GM18508 (cell line): Measurements from ENCODE around the gene CEP131.
"Not testable (repeated sequence)": the region's sequence is repeated elsewhere in the genome, so short reads cannot be mapped to it uniquely, and the experiment has no call there.

Experiments
- ATAC-seq: cut with Tn5 transposase; IDR thresholded peaks from one replicate; pipeline ENCODE4 v1.9.1; 2021; ENCODE audit warnings: moderate number of reproducible peaks; ENCODE audit not compliant: insufficient read depth, unreplicated experiment

The CEP131 gene

DNA sequence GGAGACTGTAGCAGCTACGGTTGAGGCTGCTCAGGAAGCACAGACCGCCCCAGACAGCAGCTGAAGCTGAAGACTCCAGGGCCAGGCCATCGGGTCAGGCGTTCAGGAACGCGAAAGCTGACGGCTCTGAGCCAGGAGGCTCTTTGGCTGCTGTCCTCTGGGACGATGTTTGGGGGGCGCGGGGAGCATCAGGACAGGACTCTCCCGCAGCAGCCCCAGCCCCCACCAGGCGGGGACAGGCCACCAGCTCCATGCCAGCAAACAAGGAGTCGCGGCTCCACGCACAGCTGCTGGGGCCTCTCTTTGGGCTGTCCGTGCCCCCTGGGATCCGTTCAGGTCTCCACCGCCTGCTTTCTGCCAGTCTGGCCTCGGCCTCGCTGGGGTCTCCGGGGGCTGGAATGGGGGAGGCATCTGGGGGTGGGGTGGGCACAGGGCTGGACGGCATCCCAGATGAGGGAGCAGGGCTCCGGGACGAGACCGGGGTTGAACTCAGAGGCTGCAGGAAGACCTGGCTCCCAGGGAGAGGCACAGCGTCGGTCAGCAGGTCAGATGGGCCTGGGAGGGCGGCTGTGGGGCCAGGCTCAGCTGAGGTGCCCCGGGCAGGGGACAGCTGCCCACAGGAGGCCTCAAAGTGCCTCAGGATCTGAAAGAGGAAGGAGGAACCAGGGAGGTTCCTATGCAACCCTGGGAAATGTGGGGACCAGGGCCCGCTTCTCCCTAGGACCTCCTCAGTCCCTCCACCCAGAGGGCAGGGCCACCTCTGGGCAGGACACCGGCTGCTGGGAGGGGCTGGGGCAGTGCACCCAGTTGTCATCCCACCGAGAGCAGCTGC is 6.3 kb upstream of the CEP131 start:
- no peak for ATAC-seq

DNA sequence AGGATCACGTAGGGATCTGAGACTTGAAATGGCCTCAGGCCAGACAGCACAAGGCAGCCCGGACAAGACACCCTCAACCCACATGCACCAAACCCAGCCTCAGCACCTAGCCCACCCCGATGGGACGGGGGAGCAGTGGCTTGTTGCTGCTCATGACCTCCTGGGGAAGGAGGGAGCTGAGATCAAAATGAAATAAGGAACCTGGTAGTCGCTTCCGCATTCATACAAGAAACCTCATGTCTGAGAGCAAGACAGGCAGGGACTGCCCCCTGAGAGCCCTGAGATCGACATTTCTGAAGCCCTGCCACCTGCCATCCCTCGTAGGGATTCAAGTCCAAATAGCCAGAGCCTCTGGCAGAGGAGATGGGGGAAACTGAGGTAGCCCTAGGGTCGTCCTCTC is 5.7 kb upstream of the CEP131 start:
- ATAC-seq, result no peak

DNA sequence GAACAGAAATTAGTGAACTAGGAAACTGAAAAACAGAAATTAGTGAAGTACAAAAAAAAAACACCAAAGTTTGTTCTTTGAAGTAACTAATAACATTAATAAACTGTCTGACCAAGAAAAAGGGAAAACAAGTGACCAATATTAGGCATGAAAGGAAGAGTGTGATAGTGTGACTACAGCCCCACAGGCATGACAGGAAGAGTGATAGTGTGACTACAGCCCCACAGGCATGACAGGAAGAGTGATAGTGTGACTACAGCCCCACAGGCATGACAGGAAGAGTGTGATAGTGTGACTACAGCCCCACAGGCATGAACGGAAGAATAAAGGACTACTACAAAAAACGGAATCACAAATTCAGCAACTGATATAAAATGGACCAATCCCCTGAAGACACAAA is 4.9 kb upstream of the CEP131 start:
- ATAC-seq, result not testable (repeated sequence)

DNA sequence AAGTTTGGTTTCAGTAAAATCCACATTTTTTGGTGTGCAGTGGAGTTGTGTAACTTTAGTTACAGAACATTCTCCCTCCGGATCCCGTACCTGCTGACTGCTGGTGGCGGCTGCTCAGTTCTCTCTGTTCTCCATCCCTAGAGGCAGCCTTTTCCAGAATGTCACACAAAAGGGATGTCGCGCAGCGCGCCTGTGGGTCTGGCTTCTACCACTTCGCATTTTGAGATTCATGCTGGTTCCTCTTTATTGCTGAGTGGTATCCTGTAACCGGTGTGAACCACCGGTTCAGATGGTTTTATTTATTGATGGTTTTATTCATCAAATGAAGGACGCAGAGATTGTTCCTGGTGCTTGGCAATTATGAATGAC is 981 bp upstream of the CEP131 start:
- ATAC-seq, result no peak

DNA sequence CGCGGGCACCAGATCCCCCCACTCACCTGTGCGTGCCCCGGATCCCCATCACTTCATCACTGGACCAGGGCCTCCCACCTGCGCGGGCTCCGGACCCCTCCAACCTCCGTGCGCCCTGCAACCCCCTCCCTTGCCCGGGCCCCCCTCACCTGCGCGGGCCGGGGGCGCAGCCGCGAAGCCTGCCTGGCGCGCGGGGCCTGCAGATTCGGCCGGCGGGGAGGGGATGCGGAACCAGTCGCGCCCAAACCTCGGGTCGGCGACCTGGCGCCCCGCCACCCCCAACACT is 202 bp downstream of the CEP131 start:
- ATAC-seq, result no peak

GRCh38 chr17:81221842-81222619 is 734 bp downstream of the CEP131 start:
- ATAC-seq, result no peak

- no peak for ATAC-seq
Observed at GRCh38 chr17:81221371-81221841, 1.4 kb downstream of the CEP131 start.

DNA sequence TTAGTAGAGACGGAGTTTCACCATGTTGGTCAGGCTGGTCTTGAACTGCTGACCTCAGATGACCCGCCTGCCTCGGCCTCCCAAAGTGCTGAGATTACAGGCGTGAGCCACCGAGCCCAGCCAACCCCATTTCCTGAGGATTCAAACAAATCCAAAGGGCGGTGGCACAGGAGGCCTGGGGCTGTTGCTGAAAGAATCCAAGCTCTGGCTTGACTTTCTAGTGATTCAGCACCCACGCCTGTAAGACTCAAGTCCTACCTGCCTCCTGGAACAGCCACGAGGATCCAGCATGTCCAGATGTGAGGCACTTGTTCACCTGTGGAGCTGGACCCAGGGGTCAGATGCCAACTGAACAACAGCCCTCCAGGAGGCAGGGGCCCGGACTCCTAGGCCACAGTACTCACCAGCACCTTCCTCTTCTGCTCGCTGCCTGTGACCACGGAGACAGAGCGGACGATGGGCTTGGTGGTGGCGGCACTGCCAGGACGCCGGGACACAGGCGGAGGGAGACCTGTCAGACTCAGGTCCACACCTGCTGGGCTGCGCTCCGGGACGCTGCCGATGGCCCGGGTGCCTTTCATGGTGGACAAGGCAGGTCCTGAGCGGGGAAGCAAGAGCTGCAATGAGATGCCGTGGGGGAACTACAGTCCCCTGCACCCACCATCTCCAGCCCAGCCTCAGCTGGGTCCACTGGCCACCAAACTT is 3.1 kb downstream of the CEP131 start:
- ATAC-seq, result no peak

DNA sequence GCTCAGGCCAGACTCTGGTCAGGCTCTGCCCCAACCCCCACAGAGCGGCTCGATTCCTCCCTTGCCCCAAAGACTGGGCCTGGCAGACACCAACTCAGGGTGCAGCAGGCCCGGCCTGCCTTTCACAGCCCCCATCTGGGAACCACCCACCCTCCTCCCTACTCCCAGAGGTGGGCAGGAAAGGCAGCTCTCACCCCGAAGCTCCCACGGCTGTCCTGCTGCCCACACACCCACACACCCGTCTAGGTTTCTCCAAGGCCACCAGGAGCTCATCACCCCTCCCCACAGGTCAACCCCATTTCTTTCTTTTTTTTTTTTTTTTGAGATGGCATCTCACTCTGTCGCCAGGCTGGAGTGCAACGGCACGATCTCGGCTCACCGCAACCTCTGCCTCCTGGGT is 3.8 kb downstream of the CEP131 start:
- no peak for ATAC-seq

DNA sequence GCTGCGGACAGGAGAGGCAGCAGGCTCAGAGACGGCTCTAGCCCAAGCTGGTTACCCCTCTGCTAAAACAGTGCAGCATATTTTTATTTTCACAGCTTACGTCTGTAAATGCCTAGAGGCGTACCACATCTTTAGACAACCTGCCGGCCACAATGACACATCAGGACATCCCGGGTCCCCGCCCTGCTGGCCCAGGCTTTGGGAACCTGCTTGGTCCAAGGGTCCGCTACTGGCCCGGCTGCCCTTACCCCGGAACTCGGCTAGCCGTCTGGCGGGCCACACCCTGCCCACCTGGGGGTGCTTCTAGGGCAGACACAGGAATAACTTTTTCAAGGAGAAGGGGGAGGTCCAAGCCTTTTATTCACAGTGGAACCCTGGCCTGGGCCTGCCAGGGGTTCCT is 4.3 kb downstream of the CEP131 start:
- ATAC-seq, result no peak

GRCh38 chr17:81217491-81217890 is 5.3 kb downstream of the CEP131 start:
- no peak for ATAC-seq

DNA sequence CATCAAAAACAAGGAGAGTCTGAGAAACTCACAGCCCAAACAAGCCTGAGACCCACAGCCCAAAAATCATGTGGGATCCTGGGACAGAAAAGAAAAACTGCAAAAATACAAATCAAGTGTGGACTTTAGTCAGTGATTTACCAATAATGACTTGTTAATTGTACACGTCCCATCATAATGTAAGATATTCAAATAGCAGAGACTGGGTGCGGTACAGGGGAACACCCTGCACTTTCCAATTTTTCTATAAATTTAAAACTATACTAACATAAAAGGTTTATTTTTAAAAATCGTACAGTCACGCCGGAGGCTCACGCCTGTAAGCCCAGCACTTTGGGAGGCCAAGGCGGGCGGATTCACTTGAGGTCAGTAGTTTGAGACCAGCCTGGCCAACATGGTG is 8.8 kb downstream of the CEP131 start:
- ATAC-seq, result no peak

DNA sequence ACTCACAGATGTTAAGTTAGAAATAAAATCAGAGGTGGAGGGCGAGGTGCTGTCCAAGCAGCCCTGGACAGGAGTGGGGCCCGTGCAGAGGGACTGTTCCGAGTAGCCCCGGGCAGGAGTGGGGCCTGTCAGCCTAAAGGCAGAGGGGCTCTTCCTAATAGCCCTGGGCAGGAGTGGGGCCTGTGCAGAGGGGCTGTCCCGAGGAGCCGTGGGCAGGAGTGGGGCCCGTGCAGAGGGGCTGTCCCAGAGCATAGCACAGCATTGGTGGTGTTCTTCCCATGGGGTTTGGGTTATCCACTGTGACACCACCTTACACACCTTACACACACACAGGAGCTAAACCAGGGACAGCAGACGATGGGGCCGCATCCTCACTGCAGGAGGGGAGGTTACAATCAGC is 10.4 kb downstream of the CEP131 start:
- ATAC-seq, result no peak

- no peak for ATAC-seq
Observed at GRCh38 chr17:81210868-81211267, 11.9 kb downstream of the CEP131 start.

GRCh38 chr17:81210466-81210865 is 12.3 kb downstream of the CEP131 start:
- no peak for ATAC-seq

GRCh38 chr17:81209141-81209540 is 13.6 kb downstream of the CEP131 start:
- no peak for ATAC-seq

GRCh38 chr17:81208651-81209050 is 14.1 kb downstream of the CEP131 start:
- ATAC-seq, result no peak

- ATAC-seq, result no peak
Observed at GRCh38 chr17:81207610-81208581, 14.9 kb downstream of the CEP131 start.

GRCh38 chr17:81206657-81207056 is 16.1 kb downstream of the CEP131 start:
- ATAC-seq, result no peak

- no peak for ATAC-seq
Observed at GRCh38 chr17:81206166-81206565, 16.6 kb downstream of the CEP131 start.
